HepG2 (cell line): ENCODE data around the gene COX4I1. TPM values are rescaled to one million over a fixed set of nuclear protein-coding genes. Genes with fewer than 3 reads are reported as not detected.

Source experiments
- FOSL2 ChIP-seq: sonication (generic); formaldehyde crosslinking; IDR thresholded peaks from 2 replicates; pipeline ENCODE4 v1.4.0; 2020; ENCODE audit warnings: missing genetic modification reagents
- GTF3A ChIP-seq: sonication (generic); formaldehyde crosslinking; conservative IDR thresholded peaks from 2 replicates; pipeline ENCODE4 v1.4.0; 2020; ENCODE audit warnings: mild to moderate bottlenecking, missing genetic modification reagents
- HCFC1 ChIP-seq: fragments of 150-350 bp; IDR thresholded peaks from 2 replicates; pipeline ENCODE4 v1.6.1; 2014; ENCODE audit warnings: low read depth, low read length
- HDAC1 ChIP-seq: sonication (generic); formaldehyde crosslinking; IDR thresholded peaks from 2 replicates; pipeline ENCODE4 v1.5.1; 2020; ENCODE audit warnings: mild to moderate bottlenecking, missing genetic modification reagents
- MYC ChIP-seq: sonication (generic); formaldehyde crosslinking; IDR thresholded peaks from 2 replicates; pipeline ENCODE4 v1.9.0; 2021; ENCODE audit warnings: missing genetic modification reagents, borderline replicate concordance
- NCOR1 ChIP-seq: fragments of 200-600 bp; sonication (generic); IDR thresholded peaks from 2 replicates; pipeline ENCODE4 v1.7.0; 2017; ENCODE audit warnings: antibody characterized with exemption, low read length, borderline replicate concordance
- POLR2AphosphoS2 ChIP-seq: IDR thresholded peaks from 2 replicates; pipeline ENCODE4 v1.6.1; 2011; ENCODE audit warnings: low read depth, low read length, improper control_type of control experiment
- REST ChIP-seq, 2 experiments: IDR thresholded peaks; 2 replicates each; pipeline ENCODE4 v1.6.1; 2011 to 2012; ENCODE audit warnings: low read length in 2 of 2, borderline replicate concordance in 1 of 2, low read depth in 1 of 2, mild to moderate bottlenecking in 1 of 2, moderate library complexity in 1 of 2
- ZBTB34 ChIP-seq: sonication (generic); formaldehyde crosslinking; IDR thresholded peaks from 2 replicates; pipeline ENCODE4 v1.8.0; 2022; ENCODE audit warnings: mild to moderate bottlenecking, missing genetic modification reagents
- ZBTB4 ChIP-seq: sonication (generic); formaldehyde crosslinking; IDR thresholded peaks from 2 replicates; pipeline ENCODE4 v1.4.0; 2020; ENCODE audit warnings: missing genetic modification reagents, mild to moderate bottlenecking, borderline replicate concordance
- ZFP36L1 ChIP-seq: sonication (generic); formaldehyde crosslinking; IDR thresholded peaks from 2 replicates; pipeline ENCODE4 v1.8.0; 2022; ENCODE audit warnings: mild to moderate bottlenecking, missing genetic modification reagents, moderate library complexity
- ZNF629 ChIP-seq: sonication (generic); formaldehyde crosslinking; conservative IDR thresholded peaks from 2 replicates; pipeline ENCODE4 v1.5.0; 2020; ENCODE audit warnings: missing genetic modification reagents
- ZNF7 ChIP-seq: IDR thresholded peaks from 2 replicates; pipeline ENCODE4 v1.6.1; 2016; ENCODE audit warnings: missing biosample characterization, missing genetic modification reagents
- ZNF772 ChIP-seq: sonication (generic); formaldehyde crosslinking; IDR thresholded peaks from 2 replicates; pipeline ENCODE4 v1.5.0; 2020; ENCODE audit warnings: mild to moderate bottlenecking, missing genetic modification reagents
- ZNF782 ChIP-seq: sonication (generic); formaldehyde crosslinking; IDR thresholded peaks from 2 replicates; pipeline ENCODE4 v1.4.0; 2020; ENCODE audit warnings: missing genetic modification reagents, mild to moderate bottlenecking, borderline replicate concordance
- polyA plus RNA-seq, 8 experiments: library from polyadenylated mRNA; depleted of rRNA in 3 of 8; stranded (reverse) in 7 of 8; unstranded in 1 of 8; fragments of >200 nt; fragmentation: Illumina TruSeq in 4 of 8; extraction: Trizol in 4 of 8; gene quantifications; 2 replicates each; pipeline versions ENCODE4 v1.2.1 to v1.2.3, GENCODE V29; 2011 to 2016; ENCODE audit warnings: low read depth in 4 of 8, missing spikeins in 1 of 8, mixed read lengths in 1 of 8; ENCODE audit not compliant: insufficient read depth in 1 of 8
- total RNA-seq, 5 experiments: library from RNA; depleted of rRNA; stranded (reverse); fragments of >200 nt; fragmentation: Illumina TruSeq; extraction: Trizol; gene quantifications; 2 replicates each; pipeline ENCODE4 v1.2.3, GENCODE V29; 2016; ENCODE audit warnings: low read depth in 1 of 5
- TF ChIP-seq, protein P1 (sequence below): IDR thresholded peaks from 2 replicates; pipeline ENCODE4 v1.6.1; 2018; ENCODE audit warnings: missing genetic modification reagents, mild to moderate bottlenecking, missing compliant biosample characterization
- TF ChIP-seq, protein P2 (sequence below): sonication (generic); formaldehyde crosslinking; IDR thresholded peaks from 2 replicates; pipeline ENCODE4 v1.9.0; 2021; ENCODE audit warnings: missing genetic modification reagents, mild to moderate bottlenecking, borderline replicate concordance

The COX4I1 gene
- total and polyA plus RNA-seq, 2 of the 13 experiments (the other 11 are each of a cell fraction or from before 2014, with no cell fraction given): 658 to 902 TPM

DNA sequence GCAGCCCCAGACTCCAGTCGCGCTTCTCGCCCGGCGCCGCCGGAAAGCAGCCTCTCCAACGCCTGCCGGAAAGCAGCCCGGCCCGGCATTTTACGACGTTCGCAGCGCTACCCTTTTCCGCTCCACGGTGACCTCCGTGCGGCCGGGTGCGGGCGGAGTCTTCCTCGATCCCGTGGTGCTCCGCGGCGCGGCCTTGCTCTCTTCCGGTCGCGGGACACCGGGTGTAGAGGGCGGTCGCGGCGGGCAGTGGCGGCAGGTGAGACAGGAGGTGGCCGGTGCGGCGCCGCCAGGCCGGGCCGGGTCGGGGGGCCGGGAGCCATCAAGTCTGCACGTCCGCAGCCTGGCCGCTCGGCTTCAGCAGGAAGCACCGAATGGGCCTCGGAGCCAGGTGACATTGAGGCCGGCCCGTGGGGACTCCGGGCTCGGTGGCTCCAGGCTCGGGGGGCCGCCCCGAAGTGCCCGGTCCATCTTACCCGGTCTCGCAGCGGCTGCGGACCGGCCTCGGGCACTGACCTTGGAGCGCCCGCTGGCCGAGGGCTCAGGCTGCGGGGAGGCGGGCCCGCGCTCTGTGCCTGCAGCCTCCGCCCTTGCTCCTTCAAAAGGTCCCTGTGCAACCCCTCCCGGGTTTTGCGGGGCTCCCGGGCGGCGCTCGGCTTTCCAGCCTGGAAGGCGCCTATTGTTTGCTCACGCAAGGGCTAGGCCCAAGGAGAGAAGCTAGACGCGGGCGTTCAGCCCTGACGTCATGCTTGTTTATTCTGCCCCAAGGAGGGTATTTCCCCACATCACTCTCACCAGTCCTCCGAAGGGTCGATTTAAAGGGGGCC is at the start of gene COX4I1, which contains the start of gene EMC8 (continued):
- peak in 1 of 2 experiments; percentile 41; a peak in 1 of 4 replicates for TF ChIP-seq REST (IDR thresholded peaks at IDR 0.05; ENCODE audit: borderline replicate concordance in 1 of 2, low read depth in 1 of 2, low read length in 2 of 2)
- TF ChIP-seq ZBTB34 (CRISPR knock-in tag): no peak
- TF ChIP-seq NCOR1: no peak
- TF ChIP-seq ZBTB4: no peak
- TF ChIP-seq ZNF782 (CRISPR knock-in tag): 0 out of 2 replicates have a peak, but pooled peaks have one; percentile 17
- TF ChIP-seq, protein P1, sequence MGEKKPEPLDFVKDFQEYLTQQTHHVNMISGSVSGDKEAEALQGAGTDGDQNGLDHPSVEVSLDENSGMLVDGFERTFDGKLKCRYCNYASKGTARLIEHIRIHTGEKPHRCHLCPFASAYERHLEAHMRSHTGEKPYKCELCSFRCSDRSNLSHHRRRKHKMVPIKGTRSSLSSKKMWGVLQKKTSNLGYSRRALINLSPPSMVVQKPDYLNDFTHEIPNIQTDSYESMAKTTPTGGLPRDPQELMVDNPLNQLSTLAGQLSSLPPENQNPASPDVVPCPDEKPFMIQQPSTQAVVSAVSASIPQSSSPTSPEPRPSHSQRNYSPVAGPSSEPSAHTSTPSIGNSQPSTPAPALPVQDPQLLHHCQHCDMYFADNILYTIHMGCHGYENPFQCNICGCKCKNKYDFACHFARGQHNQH (CRISPR knock-in tag): peak; percentile 86
- no peak; the same call in 1 of the 2 replicates for TF ChIP-seq POLR2AphosphoS2
- peak; percentile 24; the same call in 1 of the 2 replicates for TF ChIP-seq ZFP36L1 (CRISPR knock-in tag)
- peak; percentile 98 for TF ChIP-seq HDAC1 (CRISPR knock-in tag)
- no peak for TF ChIP-seq GTF3A (CRISPR knock-in tag)
- peak; percentile 13 for TF ChIP-seq FOSL2 (CRISPR knock-in tag)
- TF ChIP-seq, protein P2, sequence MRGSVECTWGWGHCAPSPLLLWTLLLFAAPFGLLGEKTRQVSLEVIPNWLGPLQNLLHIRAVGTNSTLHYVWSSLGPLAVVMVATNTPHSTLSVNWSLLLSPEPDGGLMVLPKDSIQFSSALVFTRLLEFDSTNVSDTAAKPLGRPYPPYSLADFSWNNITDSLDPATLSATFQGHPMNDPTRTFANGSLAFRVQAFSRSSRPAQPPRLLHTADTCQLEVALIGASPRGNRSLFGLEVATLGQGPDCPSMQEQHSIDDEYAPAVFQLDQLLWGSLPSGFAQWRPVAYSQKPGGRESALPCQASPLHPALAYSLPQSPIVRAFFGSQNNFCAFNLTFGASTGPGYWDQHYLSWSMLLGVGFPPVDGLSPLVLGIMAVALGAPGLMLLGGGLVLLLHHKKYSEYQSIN (CRISPR knock-in tag): no peak
- no peak; the same call in 1 of the 2 replicates for TF ChIP-seq ZNF7
- peak; percentile 50 for TF ChIP-seq HCFC1
- TF ChIP-seq ZNF629: peak; percentile 59; the same call in 1 of the 2 replicates
- TF ChIP-seq MYC: peak; percentile 88
- TF ChIP-seq ZNF772: peak; percentile 72; the same call in 1 of the 2 replicates
